ENCODE measurements around the gene RAB4B.

RAB4B gene

DNA sequence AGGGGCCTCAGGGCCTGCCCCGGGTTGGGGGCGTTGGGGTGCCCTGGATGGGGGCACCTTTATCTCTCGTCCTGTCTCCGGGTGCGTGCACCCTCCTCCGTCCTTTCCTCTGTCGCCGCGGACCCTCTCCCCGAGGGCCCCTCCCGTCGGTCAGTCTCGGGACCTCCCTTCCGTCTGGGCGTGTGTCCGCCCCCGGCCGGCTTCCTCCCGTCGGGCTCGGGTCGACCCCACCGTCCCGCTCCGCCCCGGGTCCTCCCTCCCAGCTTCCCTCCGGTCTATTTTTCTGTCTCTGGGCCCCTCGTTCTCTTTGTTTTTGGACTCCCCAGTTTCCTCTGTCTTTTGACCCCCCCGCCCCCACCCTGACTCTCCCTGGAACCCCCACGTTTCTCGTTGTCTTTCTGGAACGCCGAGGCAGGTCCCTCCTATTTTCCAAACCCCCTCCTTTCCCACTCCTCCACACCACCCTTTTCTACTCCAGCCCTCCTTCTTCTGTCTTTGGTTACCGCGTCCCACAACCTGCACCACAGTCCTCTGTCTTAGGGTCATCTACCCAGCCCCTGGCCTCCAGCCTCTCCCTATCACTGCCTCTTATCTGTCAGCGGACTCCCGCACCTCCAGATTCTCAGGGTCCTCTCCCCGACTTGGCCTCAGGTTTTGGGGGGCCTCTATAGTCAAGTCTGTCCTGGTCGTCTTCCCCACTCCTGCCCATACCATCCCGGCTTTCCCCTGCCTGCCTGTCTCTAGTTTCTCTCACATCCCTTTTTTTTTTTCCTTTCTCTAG lies 21.7 kb downstream of the RAB4B start (continued):
- TF ChIP-seq, protein P1, sequence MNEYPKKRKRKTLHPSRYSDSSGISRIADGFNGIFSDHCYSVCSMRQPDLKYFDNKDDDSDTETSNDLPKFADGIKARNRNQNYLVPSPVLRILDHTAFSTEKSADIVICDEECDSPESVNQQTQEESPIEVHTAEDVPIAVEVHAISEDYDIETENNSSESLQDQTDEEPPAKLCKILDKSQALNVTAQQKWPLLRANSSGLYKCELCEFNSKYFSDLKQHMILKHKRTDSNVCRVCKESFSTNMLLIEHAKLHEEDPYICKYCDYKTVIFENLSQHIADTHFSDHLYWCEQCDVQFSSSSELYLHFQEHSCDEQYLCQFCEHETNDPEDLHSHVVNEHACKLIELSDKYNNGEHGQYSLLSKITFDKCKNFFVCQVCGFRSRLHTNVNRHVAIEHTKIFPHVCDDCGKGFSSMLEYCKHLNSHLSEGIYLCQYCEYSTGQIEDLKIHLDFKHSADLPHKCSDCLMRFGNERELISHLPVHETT (tag by site-specific recombination; IDR thresholded peaks at IDR 0.05): 0 out of 2 replicates have a peak, but pooled peaks have one; percentile 33
- TF ChIP-seq ZBTB1 (tag by site-specific recombination; IDR thresholded peaks at IDR 0.05) (no peak), ZNF555 (tag by site-specific recombination; conservative IDR thresholded peaks at IDR 0.05) (no peak), ZNF366 (tag by site-specific recombination; conservative IDR thresholded peaks at IDR 0.05) (no peak; the same call in 1 of the 2 replicates), ZNF239 (tag by site-specific recombination; IDR thresholded peaks at IDR 0.05) (no peak), ZNF16 (tag by site-specific recombination; IDR thresholded peaks at IDR 0.05; ENCODE audit: low read depth) (no peak), ZNF624 (tag by site-specific recombination; IDR thresholded peaks at IDR 0.05) (no peak), ZNF19 (tag by site-specific recombination; IDR thresholded peaks at IDR 0.05; ENCODE audit: low read depth) (no peak), ZIC2 (tag by site-specific recombination; IDR thresholded peaks at IDR 0.05) (no peak; the same call in 1 of the 2 replicates)
- TF ChIP-seq, protein P2, sequence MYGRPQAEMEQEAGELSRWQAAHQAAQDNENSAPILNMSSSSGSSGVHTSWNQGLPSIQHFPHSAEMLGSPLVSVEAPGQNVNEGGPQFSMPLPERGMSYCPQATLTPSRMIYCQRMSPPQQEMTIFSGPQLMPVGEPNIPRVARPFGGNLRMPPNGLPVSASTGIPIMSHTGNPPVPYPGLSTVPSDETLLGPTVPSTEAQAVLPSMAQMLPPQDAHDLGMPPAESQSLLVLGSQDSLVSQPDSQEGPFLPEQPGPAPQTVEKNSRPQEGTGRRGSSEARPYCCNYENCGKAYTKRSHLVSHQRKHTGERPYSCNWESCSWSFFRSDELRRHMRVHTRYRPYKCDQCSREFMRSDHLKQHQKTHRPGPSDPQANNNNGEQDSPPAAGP (tag by site-specific recombination; IDR thresholded peaks at IDR 0.05): peak; percentile 82
- TF ChIP-seq, protein P3, sequence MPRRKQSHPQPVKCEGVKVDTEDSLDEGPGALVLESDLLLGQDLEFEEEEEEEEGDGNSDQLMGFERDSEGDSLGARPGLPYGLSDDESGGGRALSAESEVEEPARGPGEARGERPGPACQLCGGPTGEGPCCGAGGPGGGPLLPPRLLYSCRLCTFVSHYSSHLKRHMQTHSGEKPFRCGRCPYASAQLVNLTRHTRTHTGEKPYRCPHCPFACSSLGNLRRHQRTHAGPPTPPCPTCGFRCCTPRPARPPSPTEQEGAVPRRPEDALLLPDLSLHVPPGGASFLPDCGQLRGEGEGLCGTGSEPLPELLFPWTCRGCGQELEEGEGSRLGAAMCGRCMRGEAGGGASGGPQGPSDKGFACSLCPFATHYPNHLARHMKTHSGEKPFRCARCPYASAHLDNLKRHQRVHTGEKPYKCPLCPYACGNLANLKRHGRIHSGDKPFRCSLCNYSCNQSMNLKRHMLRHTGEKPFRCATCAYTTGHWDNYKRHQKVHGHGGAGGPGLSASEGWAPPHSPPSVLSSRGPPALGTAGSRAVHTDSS (tag by site-specific recombination; IDR thresholded peaks at IDR 0.05): no peak
- TF ChIP-seq, protein P4, sequence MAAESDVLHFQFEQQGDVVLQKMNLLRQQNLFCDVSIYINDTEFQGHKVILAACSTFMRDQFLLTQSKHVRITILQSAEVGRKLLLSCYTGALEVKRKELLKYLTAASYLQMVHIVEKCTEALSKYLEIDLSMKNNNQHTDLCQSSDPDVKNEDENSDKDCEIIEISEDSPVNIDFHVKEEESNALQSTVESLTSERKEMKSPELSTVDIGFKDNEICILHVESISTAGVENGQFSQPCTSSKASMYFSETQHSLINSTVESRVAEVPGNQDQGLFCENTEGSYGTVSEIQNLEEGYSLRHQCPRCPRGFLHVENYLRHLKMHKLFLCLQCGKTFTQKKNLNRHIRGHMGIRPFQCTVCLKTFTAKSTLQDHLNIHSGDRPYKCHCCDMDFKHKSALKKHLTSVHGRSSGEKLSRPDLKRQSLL (tag by site-specific recombination; IDR thresholded peaks at IDR 0.05): no peak

DNA sequence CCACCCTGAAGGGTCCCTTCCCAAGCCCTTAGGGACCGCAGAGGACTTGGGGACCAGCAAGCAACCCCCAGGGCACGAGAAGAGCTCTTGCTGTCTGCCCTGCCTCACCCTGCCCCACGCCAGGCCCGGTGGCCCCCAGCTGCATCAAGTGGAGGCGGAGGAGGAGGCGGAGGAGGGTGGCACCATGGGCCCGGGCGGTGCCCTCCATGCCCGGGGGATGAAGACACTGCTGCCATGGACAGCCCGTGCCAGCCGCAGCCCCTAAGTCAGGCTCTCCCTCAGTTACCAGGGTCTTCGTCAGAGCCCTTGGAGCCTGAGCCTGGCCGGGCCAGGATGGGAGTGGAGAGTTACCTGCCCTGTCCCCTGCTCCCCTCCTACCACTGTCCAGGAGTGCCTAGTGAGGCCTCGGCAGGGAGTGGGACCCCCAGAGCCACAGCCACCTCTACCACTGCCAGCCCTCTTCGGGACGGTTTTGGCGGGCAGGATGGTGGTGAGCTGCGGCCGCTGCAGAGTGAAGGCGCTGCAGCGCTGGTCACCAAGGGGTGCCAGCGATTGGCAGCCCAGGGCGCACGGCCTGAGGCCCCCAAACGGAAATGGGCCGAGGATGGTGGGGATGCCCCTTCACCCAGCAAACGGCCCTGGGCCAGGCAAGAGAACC lies 22.4 kb downstream of the RAB4B start:
- H3K36me3 ChIP-seq (ENCODE audit: control insufficient read depth in 2 of 2, insufficient read depth in 1 of 2, low read length in 2 of 2): peaks cover 35 to 49% of the 10 kb centered on the region in 2 experiments
- CTCF ChIA-PET: no interaction called here
- no peak for TF ChIP-seq ZNF19 (tag by site-specific recombination; IDR thresholded peaks at IDR 0.05; ENCODE audit: low read depth)
- no peak for TF ChIP-seq ZNF433 (tag by site-specific recombination; IDR thresholded peaks at IDR 0.05; ENCODE audit: low read depth)
- no peak for TF ChIP-seq ZNF596 (tag by site-specific recombination; IDR thresholded peaks at IDR 0.05)
- TF ChIP-seq ZNF354C (tag by site-specific recombination; IDR thresholded peaks at IDR 0.05; ENCODE audit: borderline replicate concordance, low read depth): no peak
- TF ChIP-seq, protein P5, sequence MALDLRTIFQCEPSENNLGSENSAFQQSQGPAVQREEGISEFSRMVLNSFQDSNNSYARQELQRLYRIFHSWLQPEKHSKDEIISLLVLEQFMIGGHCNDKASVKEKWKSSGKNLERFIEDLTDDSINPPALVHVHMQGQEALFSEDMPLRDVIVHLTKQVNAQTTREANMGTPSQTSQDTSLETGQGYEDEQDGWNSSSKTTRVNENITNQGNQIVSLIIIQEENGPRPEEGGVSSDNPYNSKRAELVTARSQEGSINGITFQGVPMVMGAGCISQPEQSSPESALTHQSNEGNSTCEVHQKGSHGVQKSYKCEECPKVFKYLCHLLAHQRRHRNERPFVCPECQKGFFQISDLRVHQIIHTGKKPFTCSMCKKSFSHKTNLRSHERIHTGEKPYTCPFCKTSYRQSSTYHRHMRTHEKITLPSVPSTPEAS (tag by site-specific recombination; IDR thresholded peaks at IDR 0.05): no peak
- TF ChIP-seq ZIC2 (tag by site-specific recombination; IDR thresholded peaks at IDR 0.05): no peak
- no peak; the same call in 1 of the 2 replicates for TF ChIP-seq ZFHX2 (tag by site-specific recombination; conservative IDR thresholded peaks at IDR 0.05)
- TF ChIP-seq ZNF114 (tag by site-specific recombination; IDR thresholded peaks at IDR 0.05): no peak
- TF ChIP-seq, protein P3 (tag by site-specific recombination; IDR thresholded peaks at IDR 0.05): no peak
- TF ChIP-seq ZNF777 (tag by site-specific recombination; IDR thresholded peaks at IDR 0.05; ENCODE audit: borderline replicate concordance): no peak
- TF ChIP-seq, protein P6, sequence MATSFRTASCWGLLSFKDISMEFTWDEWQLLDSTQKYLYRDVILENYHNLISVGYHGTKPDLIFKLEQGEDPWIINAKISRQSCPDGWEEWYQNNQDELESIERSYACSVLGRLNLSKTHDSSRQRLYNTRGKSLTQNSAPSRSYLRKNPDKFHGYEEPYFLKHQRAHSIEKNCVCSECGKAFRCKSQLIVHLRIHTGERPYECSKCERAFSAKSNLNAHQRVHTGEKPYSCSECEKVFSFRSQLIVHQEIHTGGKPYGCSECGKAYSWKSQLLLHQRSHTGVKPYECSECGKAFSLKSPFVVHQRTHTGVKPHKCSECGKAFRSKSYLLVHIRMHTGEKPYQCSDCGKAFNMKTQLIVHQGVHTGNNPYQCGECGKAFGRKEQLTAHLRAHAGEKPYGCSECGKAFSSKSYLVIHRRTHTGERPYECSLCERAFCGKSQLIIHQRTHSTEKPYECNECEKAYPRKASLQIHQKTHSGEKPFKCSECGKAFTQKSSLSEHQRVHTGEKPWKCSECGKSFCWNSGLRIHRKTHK (tag by site-specific recombination; IDR thresholded peaks at IDR 0.05): no peak
- no peak for TF ChIP-seq ZNF341 (tag by site-specific recombination; IDR thresholded peaks at IDR 0.05; ENCODE audit: low read depth)
- no peak for TF ChIP-seq ZNF654 (tag by site-specific recombination; IDR thresholded peaks at IDR 0.05; ENCODE audit: low read depth)
- no peak for TF ChIP-seq ZNF423 (tag by site-specific recombination; IDR thresholded peaks at IDR 0.05)
- no peak for TF ChIP-seq ZNF768 (tag by site-specific recombination; IDR thresholded peaks at IDR 0.05)

More for the DNA sequence above, 22.4 kb downstream of the RAB4B start:
- Histone ChIP-seq H3K4me3 (ENCODE audit: low read depth, low read length) (peak overlapping the region; percentile 68), H3K4me1 (ENCODE audit: control insufficient read depth, insufficient read depth, low read length) (peaks cover 60% of the 10 kb centered on the region), H3K9me3 (ENCODE audit: control insufficient read depth, insufficient read depth, low read depth, low read length) (no peaks in the 10 kb centered on the region), H3K27ac (ENCODE audit: extremely low read depth, low read depth, low read length) (peak overlapping the region; percentile 92)
- POLR2A ChIA-PET: interaction anchor here (0.5 to 8.6 kb wide), 4 partner anchors 22 to 96 kb away, joined by 3 to 66 read pairs (median 30); partner anchors contain the start of genes ACTMAP, RAB4B and SNRPA
